Stimulated activated CD8-positive, alpha-beta memory T cell treated with anti-CD3 and anti-CD28 coated beads, Interleukin-4, amount 100 ng/mL, for 4 hours (primary cell): ENCODE results near the gene PGAP6.
A peak's percentile ranks its signal among the peaks of the same experiment; 100 is the strongest.
"Not testable (repeated sequence)": the region's sequence is repeated elsewhere in the genome, so short reads cannot be mapped to it uniquely, and the experiment has no call there.

ENCODE experiments used
- DNase-seq, 2 donors: peaks; one replicate each; pipeline ENCODE4 v3.0.0-alpha.2; 2020; ENCODE audit warnings: low read depth in 2 of 2, low spot score in 1 of 2

PGAP6 gene

GRCh38 chr16:404971-405486 lies 23.3 kb upstream of the PGAP6 start:
- DNase-seq: no peak

GRCh38 chr16:401468-402348 lies 19.9 kb upstream of the PGAP6 start, which contains the start of gene DECR2:
TSS of gene DECR2 (plus strand) at chr16:401885. CDS start at chr16:401964, 79 bp downstream.
- DNase-seq: peak; percentile 97 to 98

GRCh38 chr16:400061-400591 lies 18.3 kb upstream of the PGAP6 start:
- DNase-seq: no peak

- DNase-seq: no peak
These were observed 17.7 kb upstream of the PGAP6 start for GRCh38 chr16:399340-400019.

- no peak for DNase-seq
These were observed 17.0 kb upstream of the PGAP6 start for GRCh38 chr16:398561-399339.

- DNase-seq: no peak
These were observed 16.1 kb upstream of the PGAP6 start for GRCh38 chr16:397736-398332.

GRCh38 chr16:397135-397661 lies 15.4 kb upstream of the PGAP6 start, which contains the start of gene NME4:
TSS of gene NME4 (plus strand) at chr16:397199. CDS start at chr16:397223, 24 bp downstream.
- no peak for DNase-seq

- no peak for DNase-seq
These were observed 14.8 kb upstream of the PGAP6 start for GRCh38 chr16:396605-397004.

- no peak for DNase-seq
These were observed 14.4 kb upstream of the PGAP6 start for GRCh38 chr16:396199-396598.

GRCh38 chr16:392450-393030 lies 10.8 kb upstream of the PGAP6 start:
- DNase-seq: no peak

- DNase-seq: peak; percentile 51 to 76
These were observed 10.1 kb upstream of the PGAP6 start for GRCh38 chr16:391885-392335.

GRCh38 chr16:389352-389751 lies 7.6 kb upstream of the PGAP6 start:
- DNase-seq: no peak

- DNase-seq: not testable (repeated sequence)
These were observed 6.2 kb upstream of the PGAP6 start for GRCh38 chr16:387761-388666.

- no peak for DNase-seq
These were observed 4.9 kb upstream of the PGAP6 start for GRCh38 chr16:386641-387156.

- DNase-seq: no peak
These were observed 1.7 kb upstream of the PGAP6 start for GRCh38 chr16:383326-384051.

- DNase-seq: no peak
These were observed 578 bp downstream of the PGAP6 start for GRCh38 chr16:381012-381788.

- no peak for DNase-seq
These were observed 1.1 kb downstream of the PGAP6 start for GRCh38 chr16:380762-381011.
